ENCODE measurements around the gene EPHB2.
A peak's percentile ranks its signal among the peaks of the same experiment; 100 is the strongest.
"Not testable (repeated sequence)": the region's sequence is repeated elsewhere in the genome, so short reads cannot be mapped to it uniquely, and the experiment has no call there.

The EPHB2 gene

GRCh38 chr1:22687191-22687590 lies 23.4 kb upstream of the EPHB2 start:
- in situ Hi-C loops (cut with MboI; ENCODE audit: low pct_unique_long_range_greater_than_20kb, low sequenced_read_pairs): no loop called here
- DNase-seq: no peak

GRCh38 chr1:22688466-22688865 lies 22.2 kb upstream of the EPHB2 start:
- in situ Hi-C loops (cut with MboI; ENCODE audit: low pct_unique_long_range_greater_than_20kb, low sequenced_read_pairs): no loop called here

GRCh38 chr1:22689505-22689904 lies 21.1 kb upstream of the EPHB2 start:
- in situ Hi-C loops (cut with MboI; ENCODE audit: low pct_unique_long_range_greater_than_20kb, low sequenced_read_pairs): no loop called here
- DNase-seq: no peak

More at GRCh38 chr1:22688466-22688865, 22.2 kb upstream of the EPHB2 start:
- DNase-seq: no peak

GRCh38 chr1:22691031-22691753 lies 19.4 kb upstream of the EPHB2 start:
- in situ Hi-C loops (cut with MboI; ENCODE audit: low pct_unique_long_range_greater_than_20kb, low sequenced_read_pairs): no loop called here
- DNase-seq: no peak

- in situ Hi-C loops (cut with MboI; ENCODE audit: low pct_unique_long_range_greater_than_20kb, low sequenced_read_pairs): no loop called here
- no peak for DNase-seq
These were observed 16.5 kb upstream of the EPHB2 start for GRCh38 chr1:22694172-22694571.

GRCh38 chr1:22696610-22697009 lies 14.0 kb upstream of the EPHB2 start:
- no peak for DNase-seq
- in situ Hi-C loops (cut with MboI; ENCODE audit: low pct_unique_long_range_greater_than_20kb, low sequenced_read_pairs): no loop called here

GRCh38 chr1:22697980-22698379 lies 12.7 kb upstream of the EPHB2 start:
- in situ Hi-C loops (cut with MboI; ENCODE audit: low pct_unique_long_range_greater_than_20kb, low sequenced_read_pairs): no loop called here
- DNase-seq: no peak

GRCh38 chr1:22699681-22700520 lies 10.7 kb upstream of the EPHB2 start:
- no peak for DNase-seq
- in situ Hi-C loops (cut with MboI; ENCODE audit: low pct_unique_long_range_greater_than_20kb, low sequenced_read_pairs): no loop called here

- in situ Hi-C loops (cut with MboI; ENCODE audit: low pct_unique_long_range_greater_than_20kb, low sequenced_read_pairs): no loop called here
- no peak for DNase-seq
These were observed 8.1 kb upstream of the EPHB2 start for GRCh38 chr1:22702296-22703085.

- peak; percentile 62 for DNase-seq
- in situ Hi-C loops (cut with MboI; ENCODE audit: low pct_unique_long_range_greater_than_20kb, low sequenced_read_pairs): no loop called here
These were observed 6.1 kb upstream of the EPHB2 start for GRCh38 chr1:22704440-22705067.

- in situ Hi-C loops (cut with MboI; ENCODE audit: low pct_unique_long_range_greater_than_20kb, low sequenced_read_pairs): no loop called here
- DNase-seq: no peak
These were observed 5.1 kb upstream of the EPHB2 start for GRCh38 chr1:22705586-22705985.

- in situ Hi-C loops (cut with MboI; ENCODE audit: low pct_unique_long_range_greater_than_20kb, low sequenced_read_pairs); DNase-seq: not testable (repeated sequence)
These were observed 4.5 kb upstream of the EPHB2 start for GRCh38 chr1:22706100-22706499.

- DNase-seq: no peak
- in situ Hi-C loops (cut with MboI; ENCODE audit: low pct_unique_long_range_greater_than_20kb, low sequenced_read_pairs): no loop called here
These were observed 1.9 kb upstream of the EPHB2 start for GRCh38 chr1:22708777-22709176.

- in situ Hi-C loops (cut with MboI; ENCODE audit: low pct_unique_long_range_greater_than_20kb, low sequenced_read_pairs): no loop called here
- DNase-seq: no peak
These were observed 1.4 kb upstream of the EPHB2 start for GRCh38 chr1:22709227-22709626.

- DNase-seq: no peak
- in situ Hi-C loops (cut with MboI; ENCODE audit: low pct_unique_long_range_greater_than_20kb, low sequenced_read_pairs): no loop called here
These were observed 543 bp upstream of the EPHB2 start for GRCh38 chr1:22709891-22710700.

- no peak for DNase-seq
- in situ Hi-C loops (cut with MboI; ENCODE audit: low pct_unique_long_range_greater_than_20kb, low sequenced_read_pairs): no loop called here
These were observed 432 bp downstream of the EPHB2 start for GRCh38 chr1:22711071-22711470.

GRCh38 chr1:22711591-22712501 lies 1.2 kb downstream of the EPHB2 start:
- in situ Hi-C loops (cut with MboI; ENCODE audit: low pct_unique_long_range_greater_than_20kb, low sequenced_read_pairs): no loop called here
- no peak for DNase-seq
